GM23338 (cell line): ENCODE results near the gene CDH12. TPM values are rescaled to one million over a fixed set of nuclear protein-coding genes. Genes with fewer than 3 reads are reported as not detected.

Source experiments
- ATAC-seq: fragments of 200-7000 bp; cut with Tn5 transposase; 3 replicates; pipeline ENCODE4 v1.9.1; 2020
- DNase-seq: peaks from one replicate; pipeline ENCODE4 v3.0.0-alpha.2; 2015; ENCODE audit warnings: low spot score
- H2AFZ ChIP-seq: fragments of 200-600 bp; sonication (generic); 2 replicates; pipeline ENCODE4 v1.8.0; 2016; ENCODE audit warnings: antibody characterized with exemption, mild to moderate bottlenecking, moderate library complexity
- H3F3A ChIP-seq: fragments of 200-600 bp; sonication (generic); replicated peaks from 2 replicates; pipeline ENCODE4 v1.8.0; 2017; ENCODE audit warnings: antibody characterized with exemption, mixed run types, low read depth
- H3K27ac ChIP-seq: fragments of 200-600 bp; sonication (generic); 2 replicates; pipeline ENCODE4 v1.6.1; 2016; ENCODE audit warnings: low read depth
- H3K27me3 ChIP-seq: fragments of 200-600 bp; sonication (generic); 2 replicates; pipeline ENCODE4 v1.8.0; 2016; ENCODE audit warnings: mild to moderate bottlenecking, mixed run types, moderate library complexity; ENCODE audit not compliant: insufficient read depth
- H3K36me3 ChIP-seq: fragments of 200-600 bp; sonication (generic); 2 replicates; pipeline ENCODE4 v1.8.0; 2016; ENCODE audit warnings: mild to moderate bottlenecking; ENCODE audit not compliant: insufficient read depth
- H3K4me1 ChIP-seq: fragments of 200-600 bp; sonication (generic); 2 replicates; pipeline ENCODE4 v1.8.0; 2016; ENCODE audit warnings: mild to moderate bottlenecking, moderate library complexity; ENCODE audit not compliant: insufficient read depth
- H3K4me2 ChIP-seq: fragments of 200-600 bp; sonication (generic); 2 replicates; pipeline ENCODE4 v1.7.1; 2017; ENCODE audit warnings: mixed run types
- H3K4me3 ChIP-seq: fragments of 200-600 bp; sonication (generic); 2 replicates; pipeline ENCODE4 v1.6.1; 2016; ENCODE audit warnings: mixed run types
- H3K79me2 ChIP-seq: fragments of 200-600 bp; sonication (generic); replicated peaks from 2 replicates; pipeline ENCODE4 v1.8.0; 2017; ENCODE audit warnings: mild to moderate bottlenecking; ENCODE audit not compliant: insufficient read depth
- H3K9me2 ChIP-seq: fragments of 200-600 bp; sonication (generic); 2 replicates; pipeline ENCODE4 v1.8.0; 2017; ENCODE audit not compliant: insufficient read depth
- H4K20me1 ChIP-seq: fragments of 200-600 bp; sonication (generic); replicated peaks from 2 replicates; pipeline ENCODE4 v1.8.0; 2017; ENCODE audit warnings: mild to moderate bottlenecking; ENCODE audit not compliant: insufficient read depth
- H3K27ac Mint-ChIP-seq: 2 replicates; pipeline ENCODE4 v1.8.0; 2020; ENCODE audit warnings: inconsistent platforms, mild to moderate bottlenecking, moderate library complexity, mixed read lengths
- H3K27me3 Mint-ChIP-seq: 3 replicates; pipeline ENCODE4 v1.8.0; 2022; ENCODE audit warnings: low read depth, mild to moderate bottlenecking, moderate library complexity, mixed read lengths, inconsistent platforms; ENCODE audit not compliant: insufficient read depth, poor library complexity
- H3K36me3 Mint-ChIP-seq: 3 replicates; pipeline ENCODE4 v1.8.0; 2021; ENCODE audit warnings: low read depth, mild to moderate bottlenecking, inconsistent platforms, moderate library complexity, mixed read lengths
- H3K4me1 Mint-ChIP-seq: 3 replicates; pipeline ENCODE4 v1.8.0; 2020; ENCODE audit warnings: mild to moderate bottlenecking, inconsistent platforms, mixed read lengths
- H3K4me3 Mint-ChIP-seq: 3 replicates; pipeline ENCODE4 v1.8.0; 2021; ENCODE audit warnings: moderate library complexity, mild to moderate bottlenecking, inconsistent platforms, mixed read lengths
- H3K9me3 Mint-ChIP-seq: 3 replicates; pipeline ENCODE4 v1.8.0; 2020; ENCODE audit warnings: moderate library complexity, mild to moderate bottlenecking, inconsistent platforms, mixed read lengths
- CREB1 ChIP-seq: fragments of 250-450 bp; sonication (Bioruptor Pico); IDR thresholded peaks from 2 replicates; pipeline ENCODE4 v1.5.0; 2020; ENCODE audit warnings: low read depth, mild to moderate bottlenecking, moderate library complexity
- CTCF ChIP-seq, 2 experiments: fragments of 200-600 bp in 1 of 2; sonication (generic) in 1 of 2; conservative IDR thresholded peaks; 2 replicates each; pipeline versions ENCODE4 v1.5.1 to v1.6.1; 2016 to 2017; ENCODE audit warnings: antibody characterized with exemption in 2 of 2, low read depth in 2 of 2, mild to moderate bottlenecking in 2 of 2, moderate library complexity in 1 of 2
- EZH2phosphoT487 ChIP-seq: fragments of 200-600 bp; sonication (generic); IDR thresholded peaks from one replicate; pipeline ENCODE4 v1.8.1; 2018; ENCODE audit warnings: antibody characterized with exemption; ENCODE audit not compliant: unreplicated experiment
- JUNB ChIP-seq: IDR thresholded peaks from one replicate; pipeline ENCODE4 v1.6.1; 2016; ENCODE audit warnings: antibody characterized with exemption; ENCODE audit not compliant: unreplicated experiment
- NANOG ChIP-seq: IDR thresholded peaks from 2 replicates; pipeline ENCODE4 v1.6.1; 2016; ENCODE audit warnings: antibody characterized with exemption, borderline replicate concordance
- POLR2AphosphoS5 ChIP-seq: IDR thresholded peaks from 2 replicates; pipeline ENCODE4 v1.6.1; 2016; ENCODE audit warnings: antibody characterized with exemption, low read depth
- STAT1 ChIP-seq: IDR thresholded peaks from one replicate; pipeline ENCODE4 v1.6.1; 2016; ENCODE audit warnings: antibody characterized with exemption; ENCODE audit not compliant: unreplicated experiment
- ZNF114 ChIP-seq: fragments of 250-450 bp; sonication (Bioruptor Pico); IDR thresholded peaks from 2 replicates; pipeline ENCODE4 v1.5.0; 2020; ENCODE audit warnings: mild to moderate bottlenecking, moderate library complexity
- ZNF331 ChIP-seq: fragments of 250-450 bp; sonication (Bioruptor Pico); IDR thresholded peaks from 2 replicates; pipeline ENCODE4 v1.5.0; 2020; ENCODE audit warnings: low read depth, mild to moderate bottlenecking, moderate library complexity
- ZNF462 ChIP-seq: fragments of 250-450 bp; sonication (Bioruptor Pico); IDR thresholded peaks from 2 replicates; pipeline ENCODE4 v1.5.0; 2020; ENCODE audit warnings: mild to moderate bottlenecking, moderate library complexity
- polyA plus RNA-seq: library from polyadenylated mRNA; unstranded; fragments of >200 nt; fragmentation: Nextera tagmentation; extraction: Ambion mirVana; gene quantifications from 2 replicates; pipeline ENCODE4 v1.2.1, GENCODE V29; 2016
- total RNA-seq: library from RNA; depleted of rRNA; stranded (reverse); fragments of >200 nt; shearing (Covaris generic); gene quantifications from 2 replicates; pipeline ENCODE4 v1.2.3, GENCODE V29; 2014

Gene CDH12
- total and polyA plus RNA-seq, 2 experiments from 2014 or later = not detected

GRCh38 chr5:22699319-22699718, 153.8 kb downstream of the CDH12 start (continued):
- TF ChIP-seq CTCF (conservative IDR thresholded peaks at IDR 0.05; ENCODE audit: low read depth in 2 of 2) = peak; percentile 53 to 57
- no peak for TF ChIP-seq NANOG
- TF ChIP-seq POLR2AphosphoS5 = no peak

GRCh38 chr5:22693121-22693520, 160.0 kb downstream of the CDH12 start:
- Histone ChIP-seq H3K4me2 (no peak overlapping the region), H2AFZ (peak overlapping the region; percentile 23; the same call in 1 of the 2 replicates), H4K20me1 (no peaks in the 10 kb centered on the region), H3K9me2 (peaks cover 4% of the 10 kb centered on the region; the same call in 1 of the 2 replicates), H3K4me3 (no peak overlapping the region), H3K36me3 (no peaks in the 10 kb centered on the region), H3K27me3 (no peaks in the 10 kb centered on the region), H3K79me2 (no peaks in the 10 kb centered on the region), H3F3A (no peaks in the 10 kb centered on the region), H3K4me1 (no peaks in the 10 kb centered on the region), H3K27ac (no peak overlapping the region)
- H3K4me3 Mint-ChIP-seq = no peak overlapping the region
- no peak overlapping the region for H3K27ac Mint-ChIP-seq
- no peak for DNase-seq
- H3K27me3 Mint-ChIP-seq = no peaks in the 10 kb centered on the region
- no peaks in the 10 kb centered on the region for H3K36me3 Mint-ChIP-seq
- no peak for TF ChIP-seq STAT1
- no peak for TF ChIP-seq NANOG
- no peak for TF ChIP-seq ZNF462 (CRISPR knock-in tag)
- no peak for TF ChIP-seq CREB1 (CRISPR knock-in tag)
- TF ChIP-seq JUNB = no peak
- TF ChIP-seq EZH2phosphoT487 = no peak
- TF ChIP-seq ZNF114 (CRISPR knock-in tag) = no peak
- TF ChIP-seq ZNF331 (CRISPR knock-in tag) = no peak
- TF ChIP-seq CTCF (conservative IDR thresholded peaks at IDR 0.05; ENCODE audit: low read depth in 2 of 2) = no peak
- TF ChIP-seq POLR2AphosphoS5 = no peak
- H3K4me1 Mint-ChIP-seq = no peaks in the 10 kb centered on the region
- no peak for ATAC-seq
- peaks cover 4% of the 10 kb centered on the region; the same call in 1 of the 3 replicates for H3K9me3 Mint-ChIP-seq
